BLaER1 treated with 17β-estradiol and CSF1 and Interleukin-3, amounts not matched to agents 10 nM and 100 nM (cell line): Measurements from ENCODE around the gene ZNFX1.

Source experiments
- H3K27ac ChIP-seq, 11 experiments: shearing (Covaris generic); formaldehyde crosslinking; 2 replicates each; pipeline ENCODE4 v1.8.1; 2022
- H3K27me3 ChIP-seq, 11 experiments: shearing (Covaris generic); formaldehyde crosslinking; 2 replicates each; pipeline ENCODE4 v1.8.1; 2022
- H3K36me3 ChIP-seq, 11 experiments: shearing (Covaris generic); formaldehyde crosslinking; 2 replicates each; pipeline ENCODE4 v1.8.1; 2022
- H3K4me1 ChIP-seq, 10 experiments: shearing (Covaris generic); formaldehyde crosslinking; 2 replicates each; pipeline ENCODE4 v1.8.1; 2022
- H3K4me2 ChIP-seq, 11 experiments: shearing (Covaris generic); formaldehyde crosslinking; 2 replicates each; pipeline ENCODE4 v1.8.1; 2022
- H3K4me3 ChIP-seq, 10 experiments: shearing (Covaris generic); formaldehyde crosslinking; 2 replicates each; pipeline ENCODE4 v1.8.1; 2022
- H3K9ac ChIP-seq, 11 experiments: shearing (Covaris generic); formaldehyde crosslinking; 2 replicates each; pipeline ENCODE4 v1.8.1; 2022
- H3K9me3 ChIP-seq, 11 experiments: shearing (Covaris generic); formaldehyde crosslinking; replicated peaks in 1 of 11; 2 replicates each; pipeline ENCODE4 v1.8.1; 2022
- H4K20me1 ChIP-seq, 11 experiments: shearing (Covaris generic); formaldehyde crosslinking; 2 replicates each; pipeline ENCODE4 v1.8.1; 2022
- Cebpa-rat ChIP-seq, 11 experiments: shearing (Covaris generic); IDR thresholded peaks; 2 replicates each; pipeline ENCODE4 v1.8.1; 2022

The ZNFX1 gene

DNA sequence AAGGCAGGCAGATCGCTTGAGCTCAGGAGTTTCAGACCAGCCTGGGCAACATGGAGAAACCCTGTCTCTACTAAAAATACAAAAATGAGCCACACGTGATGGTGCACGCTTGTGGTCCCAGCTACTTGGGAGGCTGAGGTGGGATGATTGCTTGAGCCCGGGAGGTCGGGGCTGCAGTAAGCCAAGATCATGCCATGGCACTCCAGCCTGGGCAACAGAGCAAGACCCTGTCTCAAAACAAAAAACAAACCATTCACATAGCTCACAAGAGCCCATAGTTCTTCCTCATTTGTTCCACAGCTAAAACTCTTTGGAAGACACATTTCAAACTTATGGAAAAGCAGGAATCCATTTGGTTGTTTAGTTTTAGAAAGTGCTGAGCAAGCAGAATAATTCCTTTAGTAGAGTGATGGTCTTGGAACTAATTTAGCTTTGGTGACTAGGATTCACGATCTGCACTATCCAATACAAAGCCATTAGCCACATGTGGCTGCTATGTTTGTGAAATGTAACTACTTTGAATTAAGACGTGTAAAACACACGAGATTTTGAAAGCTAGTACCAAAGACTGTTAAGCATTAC is 4.1 kb downstream of the ZNFX1 start:
- H3K9me3 ChIP-seq = peaks cover 0 to 32% (median 28%) of the 10 kb centered on the region in 11 experiments; a peak in 20 of 22 replicates
- peak overlapping the region in 4 of 11 experiments; percentile 9 to 34 (median 27); a peak in 2 of 22 replicates for H3K4me2 ChIP-seq
- no peaks in the 10 kb centered on the region for H3K27me3 ChIP-seq
- peaks cover 65 to 73% (median 68%) of the 10 kb centered on the region in 11 experiments for H3K36me3 ChIP-seq
- H3K4me1 ChIP-seq = peaks cover 19 to 65% (median 27%) of the 10 kb centered on the region in 10 experiments
- peaks cover 55 to 87% (median 75%) of the 10 kb centered on the region in 11 experiments for H4K20me1 ChIP-seq
- no peak overlapping the region for H3K4me3 ChIP-seq
- H3K9ac ChIP-seq = no peak overlapping the region; a peak in 1 of 22 replicates
- TF ChIP-seq Cebpa-rat (IDR thresholded peaks at IDR 0.05) = no peak
- H3K27ac ChIP-seq = no peak overlapping the region

DNA sequence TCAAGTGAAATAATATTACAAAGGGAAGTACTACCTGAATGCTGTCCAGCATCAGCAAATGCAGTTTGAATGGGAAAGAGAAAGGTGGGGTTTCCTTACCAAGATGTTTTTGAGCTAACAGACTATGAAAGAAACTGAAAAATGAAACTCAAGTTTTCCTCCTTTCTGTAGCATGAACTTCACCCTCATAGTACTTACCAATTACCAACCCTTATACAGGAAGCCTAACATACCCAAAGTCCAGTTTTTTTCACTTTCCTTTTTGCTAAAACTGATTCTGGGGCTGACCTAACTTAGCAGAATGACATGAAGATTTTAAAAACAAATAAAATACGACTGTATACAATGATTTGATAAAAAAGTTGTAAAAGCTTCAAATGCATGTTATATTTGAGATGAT is 5.2 kb downstream of the ZNFX1 start:
- peaks cover 0 to 39% (median 32%) of the 10 kb centered on the region in 11 experiments; a peak in 20 of 22 replicates for H3K9me3 ChIP-seq
- H3K27me3 ChIP-seq = no peaks in the 10 kb centered on the region
- no peak overlapping the region for H3K27ac ChIP-seq
- H3K4me1 ChIP-seq = peaks cover 26 to 76% (median 34%) of the 10 kb centered on the region in 10 experiments
- H3K4me2 ChIP-seq = no peak overlapping the region
- H3K4me3 ChIP-seq = no peak overlapping the region
- TF ChIP-seq Cebpa-rat (IDR thresholded peaks at IDR 0.05) = no peak
- H3K36me3 ChIP-seq = peaks cover 74 to 82% (median 79%) of the 10 kb centered on the region in 11 experiments
- no peak overlapping the region for H3K9ac ChIP-seq
- peaks cover 66 to 98% (median 85%) of the 10 kb centered on the region in 11 experiments for H4K20me1 ChIP-seq

DNA sequence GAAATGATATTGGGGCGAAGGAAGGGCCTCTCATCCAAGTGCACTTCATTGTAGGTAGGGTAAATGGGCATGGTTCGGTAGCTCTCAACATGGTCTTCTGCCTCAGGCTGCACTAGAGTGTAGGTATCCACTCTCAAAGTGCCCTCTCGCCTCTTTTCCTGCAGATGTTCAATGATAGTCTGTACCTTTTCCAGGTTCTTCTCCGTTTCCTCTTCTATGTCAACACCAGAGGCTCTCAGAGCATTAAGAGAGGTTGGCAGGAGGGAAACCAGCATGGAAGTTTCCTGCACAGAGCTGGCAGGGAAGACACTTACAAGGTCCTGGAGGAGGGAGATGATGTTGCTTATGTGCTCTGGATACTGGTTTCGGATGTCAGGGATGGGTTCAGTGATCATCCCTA is 7.1 kb downstream of the ZNFX1 start:
- Histone ChIP-seq H4K20me1 (peaks cover 77 to 98% (median 94%) of the 10 kb centered on the region in 11 experiments), H3K27me3 (no peaks in the 10 kb centered on the region), H3K27ac (no peak overlapping the region), H3K9ac (no peak overlapping the region), H3K36me3 (peaks cover 77 to 97% (median 93%) of the 10 kb centered on the region in 11 experiments), H3K4me2 (peak overlapping the region in 6 of 11 experiments; percentile 25 to 89 (median 72); a peak in 6 of 22 replicates), H3K9me3 (peaks cover 0 to 39% (median 32%) of the 10 kb centered on the region in 11 experiments; a peak in 20 of 22 replicates), H3K4me3 (no peak overlapping the region), H3K4me1 (peaks cover 29 to 85% (median 39%) of the 10 kb centered on the region in 10 experiments)
- no peak for TF ChIP-seq Cebpa-rat (IDR thresholded peaks at IDR 0.05)

DNA sequence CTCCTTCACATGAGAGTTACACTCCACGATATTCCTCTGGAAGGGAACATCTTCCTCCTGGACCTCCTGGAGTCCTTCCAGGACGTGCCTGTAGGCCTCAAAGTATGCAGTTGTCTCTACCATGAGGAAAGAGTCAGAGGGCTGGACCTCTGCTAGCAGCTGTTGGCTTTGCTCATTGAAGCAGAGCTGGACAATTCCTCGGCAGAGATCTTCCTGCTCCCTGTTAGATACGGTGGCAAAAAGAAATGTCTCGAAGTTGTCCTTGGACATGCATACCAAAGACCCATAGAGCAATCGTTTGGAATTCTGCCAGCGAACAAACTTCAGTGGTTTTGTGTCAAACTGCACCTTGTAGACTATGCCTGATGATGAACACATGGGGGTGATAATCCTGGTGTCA is 7.7 kb downstream of the ZNFX1 start:
- peak overlapping the region in 10 of 11 experiments; percentile 4 to 89 (median 39); a peak in 12 of 22 replicates for H3K4me2 ChIP-seq
- no peak for TF ChIP-seq Cebpa-rat (IDR thresholded peaks at IDR 0.05)

DNA sequence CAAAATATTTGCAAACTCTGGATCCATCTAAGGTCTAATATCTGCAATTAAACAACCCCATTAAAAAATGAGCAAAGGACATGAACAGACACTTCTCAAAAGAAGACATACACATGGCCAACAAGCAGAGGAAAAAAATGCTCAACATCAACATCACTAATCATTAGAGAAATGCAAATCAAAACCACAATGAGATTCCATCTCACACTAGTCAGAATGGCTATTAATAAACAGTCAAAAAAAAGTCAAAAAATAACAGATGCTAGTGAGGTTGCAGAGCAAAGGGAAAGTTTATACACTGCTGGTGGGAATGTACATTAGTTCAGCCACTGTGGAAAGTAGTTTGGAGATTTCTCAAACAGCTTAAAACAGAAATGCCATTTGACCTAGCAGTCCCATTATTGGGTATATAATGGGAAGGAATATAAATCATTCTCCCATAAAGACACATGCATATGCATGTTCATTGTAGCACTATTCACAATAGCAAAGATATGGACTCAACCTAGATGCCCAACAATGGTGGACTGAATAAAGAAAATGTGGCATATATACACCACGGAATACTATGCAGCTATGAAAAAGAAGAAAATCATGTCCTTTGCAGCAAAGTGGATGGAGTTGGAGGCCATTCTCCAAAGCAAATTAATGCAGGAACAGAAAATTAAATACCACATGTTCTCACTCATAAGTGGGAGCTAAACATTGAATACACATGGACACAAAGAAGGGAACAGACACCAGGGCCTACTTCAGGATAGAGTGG is 9.1 kb downstream of the ZNFX1 start:
- H4K20me1 ChIP-seq = peaks cover 82 to 99% (median 98%) of the 10 kb centered on the region in 11 experiments
- H3K4me2 ChIP-seq = peak overlapping the region in 10 of 11 experiments; percentile 14 to 89 (median 72); a peak in 19 of 22 replicates

More for the DNA sequence above, 7.7 kb downstream of the ZNFX1 start:
- H3K4me1 ChIP-seq = peaks cover 23 to 82% (median 33%) of the 10 kb centered on the region in 10 experiments
- peak overlapping the region in 7 of 10 experiments; percentile 8 to 48 (median 35); a peak in 7 of 20 replicates for H3K4me3 ChIP-seq
- H3K9ac ChIP-seq = 0 out of 22 replicates have a peak overlapping the region, but pooled peaks of 1 of the 11 experiments have one; percentile 2
- H3K27ac ChIP-seq = no peak overlapping the region
- H3K36me3 ChIP-seq = peaks cover 77 to 97% (median 93%) of the 10 kb centered on the region in 11 experiments
- H3K27me3 ChIP-seq = no peaks in the 10 kb centered on the region
- H4K20me1 ChIP-seq = peaks cover 76 to 98% (median 94%) of the 10 kb centered on the region in 11 experiments
- H3K9me3 ChIP-seq = peaks cover 0 to 39% (median 32%) of the 10 kb centered on the region in 11 experiments; a peak in 20 of 22 replicates

DNA sequence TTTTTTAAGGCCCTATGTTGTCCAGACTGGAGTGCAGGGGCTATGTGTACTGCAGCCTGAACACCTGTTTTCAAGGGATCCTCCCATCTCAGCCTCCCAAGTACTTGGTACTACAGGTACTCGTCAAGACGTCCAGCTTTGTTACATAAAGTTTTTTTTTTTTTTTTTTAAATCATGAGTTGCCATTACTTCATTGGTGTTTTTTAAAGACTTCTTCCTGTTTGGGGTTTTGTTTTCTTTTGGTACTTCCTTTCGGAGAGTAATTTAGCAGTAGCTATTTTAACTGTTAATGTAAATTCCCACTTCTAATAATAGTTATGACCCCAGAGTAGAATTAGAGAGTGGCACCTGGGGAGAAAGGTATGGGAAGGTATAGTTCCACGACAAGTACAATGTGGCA is 10.5 kb downstream of the ZNFX1 start:
- Histone ChIP-seq H3K4me2 (peak overlapping the region; percentile 61 to 89 (median 71)), H3K4me1 (peaks cover 21 to 60% (median 29%) of the 10 kb centered on the region in 10 experiments), H3K9me3 (peaks cover 0 to 39% (median 32%) of the 10 kb centered on the region in 11 experiments; a peak in 20 of 22 replicates), H3K4me3 (peak overlapping the region in 6 of 10 experiments; percentile 36 to 48 (median 43); a peak in 7 of 20 replicates), H4K20me1 (peaks cover 74 to 99% (median 97%) of the 10 kb centered on the region in 11 experiments), H3K9ac (peak overlapping the region in 5 of 11 experiments; percentile 21 to 68 (median 57); a peak in 7 of 22 replicates), H3K27ac (peak overlapping the region in 7 of 11 experiments; percentile 19 to 74 (median 58); a peak in 12 of 22 replicates), H3K27me3 (no peaks in the 10 kb centered on the region), H3K36me3 (peaks cover 82 to 97% (median 96%) of the 10 kb centered on the region in 11 experiments)
- TF ChIP-seq Cebpa-rat (IDR thresholded peaks at IDR 0.05) = no peak

More for the DNA sequence above, 9.1 kb downstream of the ZNFX1 start:
- peaks cover 21 to 74% (median 31%) of the 10 kb centered on the region in 10 experiments for H3K4me1 ChIP-seq
- no peak overlapping the region for H3K27ac ChIP-seq
- H3K36me3 ChIP-seq = peaks cover 82 to 97% (median 96%) of the 10 kb centered on the region in 11 experiments
- H3K27me3 ChIP-seq = no peaks in the 10 kb centered on the region
- peaks cover 0 to 39% (median 32%) of the 10 kb centered on the region in 11 experiments; a peak in 20 of 22 replicates for H3K9me3 ChIP-seq
- no peak for TF ChIP-seq Cebpa-rat (IDR thresholded peaks at IDR 0.05)
- peak overlapping the region; percentile 4 to 48 (median 35); a peak in 14 of 20 replicates for H3K4me3 ChIP-seq
- H3K9ac ChIP-seq = no peak overlapping the region

- Histone ChIP-seq H3K4me3 (no peak overlapping the region), H3K27ac (no peak overlapping the region), H3K27me3 (no peaks in the 10 kb centered on the region), H3K9me3 (peaks cover 0 to 4% (median 0%) of the 10 kb centered on the region in 11 experiments; a peak in 1 of 22 replicates), H4K20me1 (peaks cover 49 to 99% (median 81%) of the 10 kb centered on the region in 11 experiments; a peak in 21 of 22 replicates), H3K36me3 (peaks cover 87 to 97% (median 96%) of the 10 kb centered on the region in 11 experiments), H3K9ac (no peak overlapping the region), H3K4me2 (no peak overlapping the region), H3K4me1 (peaks cover 8 to 17% (median 12%) of the 10 kb centered on the region in 10 experiments)
- TF ChIP-seq Cebpa-rat (IDR thresholded peaks at IDR 0.05) = no peak
Measured at GRCh38 chr20:49262444-49262843, 15.4 kb downstream of the ZNFX1 start.

GRCh38 chr20:49261173-49261572 is 16.7 kb downstream of the ZNFX1 start:
- Histone ChIP-seq H3K27me3 (no peaks in the 10 kb centered on the region), H3K4me3 (no peak overlapping the region), H3K4me1 (peaks cover 0 to 6% (median 1%) of the 10 kb centered on the region in 10 experiments; a peak in 5 of 20 replicates), H3K9ac (no peak overlapping the region), H3K36me3 (peaks cover 98 to 100% (median 100%) of the 10 kb centered on the region in 11 experiments), H4K20me1 (peaks cover 42 to 99% (median 78%) of the 10 kb centered on the region in 11 experiments; a peak in 21 of 22 replicates), H3K9me3 (peaks cover 0 to 4% (median 0%) of the 10 kb centered on the region in 11 experiments; a peak in 1 of 22 replicates), H3K27ac (no peak overlapping the region), H3K4me2 (no peak overlapping the region)
- no peak for TF ChIP-seq Cebpa-rat (IDR thresholded peaks at IDR 0.05)
